Stimulated activated CD4-positive, alpha-beta T cell treated with anti-CD3 and anti-CD28 coated beads, TNF-alpha, amount 100 ng/mL, for 1 hour (primary cell): Measurements from ENCODE around the gene ABCC11.

Experiments
- DNase-seq, 3 donors: peaks; one replicate each; pipeline ENCODE4 v3.0.0-alpha.2; 2020; ENCODE audit warnings: low read depth in 3 of 3, low spot score in 1 of 3

ABCC11 gene

GRCh38 chr16:48247311-48247710 is at the start of gene ABCC11:
TSS of gene ABCC11 (minus strand) at chr16:48247539. CDS start at chr16:48231921, 15,618 bp downstream.
- no peak for DNase-seq

DNA sequence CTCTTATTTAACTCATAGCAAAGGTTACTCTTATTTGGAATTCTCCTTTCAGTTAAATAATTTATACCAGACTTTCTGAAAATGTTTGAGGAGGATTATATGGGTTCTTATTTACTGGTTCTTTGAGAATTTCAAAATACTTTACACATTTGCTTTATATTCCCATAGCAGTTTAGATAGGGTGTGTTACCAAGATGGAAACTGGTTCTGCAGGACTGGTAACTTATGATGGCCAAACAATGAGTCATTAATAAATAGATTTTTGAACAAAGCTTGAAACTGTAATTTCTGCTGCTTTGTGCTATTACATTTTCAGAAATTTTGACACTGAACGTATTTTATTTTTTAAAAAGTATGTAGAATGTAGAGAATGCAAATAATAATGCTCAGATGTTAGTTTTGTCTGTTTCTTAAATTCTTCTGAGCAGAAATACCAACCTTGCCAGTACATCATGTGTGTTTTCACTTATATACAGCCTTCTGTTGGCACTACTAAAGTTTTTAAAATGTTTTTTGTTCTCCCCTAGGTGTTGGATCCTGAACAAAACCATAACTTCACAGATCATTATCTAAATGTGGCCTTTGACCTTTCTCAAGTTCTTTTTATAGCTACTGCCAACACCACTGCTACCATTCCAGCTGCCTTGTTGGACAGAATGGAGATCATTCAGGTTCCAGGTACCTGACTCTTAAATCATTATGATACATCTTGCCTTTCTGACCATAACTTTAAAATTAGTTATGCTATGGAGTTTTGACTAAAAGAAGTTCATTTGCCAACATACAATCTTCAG is 48.3 kb upstream of the ABCC11 start:
- no peak for DNase-seq

GRCh38 chr16:48294724-48295123 is 47.4 kb upstream of the ABCC11 start:
- no peak for DNase-seq

DNA sequence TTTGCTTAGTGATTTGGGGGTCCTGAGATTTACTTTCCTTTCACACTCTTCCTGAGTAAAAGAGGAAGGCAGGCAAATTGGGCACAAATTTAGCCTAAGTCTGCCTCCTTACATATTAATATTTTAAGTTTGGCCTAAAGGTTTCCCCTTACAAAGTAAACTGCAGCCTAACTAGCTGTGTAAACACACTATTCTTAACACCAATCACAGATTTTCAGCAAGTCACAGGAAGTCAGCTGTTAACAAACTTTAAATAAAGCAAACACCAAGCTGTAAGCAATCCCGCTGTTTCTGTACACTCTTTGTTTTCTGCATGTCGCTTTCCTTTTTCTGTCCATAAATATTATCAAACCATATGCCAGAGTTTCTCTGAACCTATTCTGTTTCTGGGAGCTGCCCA is 45.1 kb upstream of the ABCC11 start:
- no peak for DNase-seq

DNA sequence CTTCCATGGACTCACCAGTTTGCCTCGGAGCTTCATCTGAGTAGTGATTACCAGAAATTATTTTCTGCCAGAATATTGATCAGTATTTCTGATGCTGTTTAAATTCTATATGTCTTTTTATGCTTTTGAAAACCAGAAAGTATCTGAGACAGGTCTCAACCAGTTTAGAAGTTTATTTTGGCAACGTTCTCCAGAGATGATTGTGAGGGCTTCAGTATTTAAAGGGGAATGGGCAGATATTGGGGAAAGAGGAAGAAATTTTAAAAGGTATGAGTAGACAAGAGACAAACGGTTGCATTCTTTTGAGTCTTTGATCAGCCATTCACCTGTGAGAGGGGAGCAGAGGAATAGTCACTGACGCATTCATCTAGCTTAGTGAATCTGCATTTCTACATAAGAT is 44.4 kb upstream of the ABCC11 start:
- DNase-seq = no peak

DNA sequence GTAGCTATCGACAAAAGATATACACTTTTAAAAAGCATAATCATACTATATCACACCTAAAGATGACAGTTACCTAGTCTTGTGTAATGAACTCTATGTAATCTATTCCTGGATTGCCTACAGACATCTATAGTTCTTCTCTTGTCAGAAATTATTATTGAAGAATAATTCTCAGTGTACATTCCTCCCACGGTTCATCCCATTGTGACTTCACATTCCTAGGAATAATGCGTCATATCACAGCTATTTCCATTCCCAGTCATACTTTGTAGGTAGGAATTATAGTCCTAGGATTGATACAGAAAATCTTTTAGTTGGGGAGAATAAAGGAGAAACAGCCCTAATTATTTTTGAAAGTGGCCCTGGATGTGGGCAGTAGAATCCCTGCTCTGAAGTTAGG is 44.0 kb upstream of the ABCC11 start:
- no peak for DNase-seq

DNA sequence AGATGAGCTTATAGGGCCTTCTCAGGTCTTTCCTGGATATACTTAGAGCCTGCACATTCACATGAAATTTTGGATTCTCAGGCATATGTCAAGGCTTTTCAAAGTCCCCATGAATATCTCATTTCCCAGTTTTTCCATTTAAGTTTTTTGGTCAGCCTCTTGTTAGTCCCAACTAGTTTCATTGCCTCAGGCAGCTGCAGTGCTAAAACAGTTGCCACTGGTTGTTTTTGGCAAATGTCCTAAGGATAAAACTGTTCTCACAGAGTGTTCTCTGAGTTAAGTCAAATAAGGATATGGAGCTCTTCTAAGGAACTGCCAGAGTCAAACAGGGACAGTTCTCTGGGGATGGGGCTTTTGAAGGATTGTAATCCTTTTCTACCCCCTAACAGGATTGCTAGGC is 39.9 kb upstream of the ABCC11 start:
- no peak for DNase-seq

DNA sequence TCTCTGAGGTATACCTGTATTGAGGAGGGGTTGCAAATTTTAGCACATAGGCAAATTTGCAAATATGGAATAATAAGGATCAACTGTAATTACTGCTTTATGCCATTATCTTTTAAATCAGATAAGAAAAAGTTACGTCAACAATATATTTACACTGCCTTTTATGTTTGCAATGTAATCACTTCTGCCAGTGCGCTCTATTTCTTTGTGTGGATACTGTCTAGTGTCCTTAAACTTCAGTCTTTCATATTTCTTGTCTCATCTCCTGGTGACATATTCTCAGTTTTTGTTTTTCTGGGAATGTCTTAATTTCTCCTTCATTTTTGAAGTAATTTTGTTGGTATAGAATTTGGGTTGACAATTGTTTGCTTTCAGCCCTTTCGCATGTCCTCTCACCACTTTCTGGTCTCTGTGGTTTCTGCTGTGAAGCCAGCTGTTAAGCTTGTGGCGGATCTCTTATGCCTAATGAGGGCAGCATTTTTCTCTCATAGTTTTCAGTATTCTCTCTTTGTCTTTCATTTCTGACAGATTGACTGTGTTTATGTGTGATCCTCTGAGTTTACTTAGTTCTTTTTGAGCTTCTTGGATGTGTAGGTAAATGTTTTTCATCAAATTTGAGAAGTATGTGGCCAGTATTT is 37.6 kb upstream of the ABCC11 start:
- DNase-seq = no peak

GRCh38 chr16:48282636-48283263 is 35.4 kb upstream of the ABCC11 start:
- DNase-seq = no peak

- DNase-seq = no peak
Measured at GRCh38 chr16:48280546-48280945, 33.2 kb upstream of the ABCC11 start.

GRCh38 chr16:48279199-48279598 is 31.9 kb upstream of the ABCC11 start:
- no peak for DNase-seq

DNA sequence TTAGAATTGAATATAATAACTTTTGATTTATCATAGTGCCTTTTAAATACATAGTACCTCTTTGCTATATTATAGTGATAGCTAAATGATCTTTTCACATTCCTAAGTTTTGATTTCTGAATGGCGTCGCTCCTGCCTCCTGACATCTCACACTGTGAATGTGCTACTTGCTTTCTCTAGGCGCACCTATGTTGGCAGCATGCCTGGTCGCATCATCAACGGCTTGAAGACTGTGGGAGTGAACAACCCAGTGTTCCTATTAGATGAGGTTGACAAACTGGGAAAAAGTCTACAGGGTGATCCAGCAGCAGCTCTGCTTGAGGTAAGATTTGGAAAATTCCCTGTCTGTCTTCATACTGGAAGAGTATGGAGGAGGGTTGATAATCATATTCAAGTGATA is 29.8 kb upstream of the ABCC11 start:
- DNase-seq = no peak

DNA sequence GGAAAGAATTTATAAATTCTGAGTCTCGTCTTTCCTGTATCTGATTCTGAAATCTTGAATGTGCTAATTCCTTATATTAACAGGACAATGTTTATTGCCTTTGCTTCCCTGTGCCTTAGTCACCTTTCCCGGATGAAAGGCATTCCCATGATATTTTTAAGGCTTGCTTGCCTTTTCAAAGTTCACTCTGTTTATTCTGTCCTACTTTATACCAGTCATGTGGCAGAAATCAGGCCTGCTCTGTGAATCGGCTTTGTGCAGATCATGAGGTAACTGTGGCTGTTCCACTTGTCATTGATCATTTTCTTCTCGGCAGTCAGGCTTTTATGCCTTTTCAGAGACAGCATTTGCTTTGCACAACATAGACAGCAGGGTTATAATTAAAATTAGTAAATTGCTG is 28.8 kb upstream of the ABCC11 start:
- no peak for DNase-seq

- no peak for DNase-seq
Measured at GRCh38 chr16:48274476-48274875, 27.1 kb upstream of the ABCC11 start.

- DNase-seq = no peak
Measured at GRCh38 chr16:48272837-48273421, 25.6 kb upstream of the ABCC11 start.

- no peak for DNase-seq
Measured at GRCh38 chr16:48271728-48272127, 24.4 kb upstream of the ABCC11 start.

- DNase-seq = no peak
Measured at GRCh38 chr16:48269011-48269410, 21.7 kb upstream of the ABCC11 start.

DNA sequence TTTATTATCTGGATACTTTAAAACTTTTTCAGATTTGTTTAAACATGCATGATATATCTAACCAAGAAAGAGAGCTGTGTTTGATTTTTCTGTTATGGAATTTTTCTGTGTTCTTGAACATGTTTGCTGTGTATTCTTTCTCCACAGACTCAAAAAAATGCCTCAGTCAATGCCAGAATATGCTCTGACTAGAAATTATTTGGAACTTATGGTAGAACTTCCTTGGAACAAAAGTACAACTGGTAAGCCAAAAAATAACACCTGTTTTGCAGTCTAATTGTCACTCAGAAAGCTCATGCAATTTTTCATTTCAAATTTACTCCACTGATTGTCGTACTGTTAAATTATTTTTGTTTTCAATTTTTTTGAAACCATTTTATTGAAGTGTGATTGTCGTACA is 15.3 kb upstream of the ABCC11 start:
- no peak for DNase-seq

DNA sequence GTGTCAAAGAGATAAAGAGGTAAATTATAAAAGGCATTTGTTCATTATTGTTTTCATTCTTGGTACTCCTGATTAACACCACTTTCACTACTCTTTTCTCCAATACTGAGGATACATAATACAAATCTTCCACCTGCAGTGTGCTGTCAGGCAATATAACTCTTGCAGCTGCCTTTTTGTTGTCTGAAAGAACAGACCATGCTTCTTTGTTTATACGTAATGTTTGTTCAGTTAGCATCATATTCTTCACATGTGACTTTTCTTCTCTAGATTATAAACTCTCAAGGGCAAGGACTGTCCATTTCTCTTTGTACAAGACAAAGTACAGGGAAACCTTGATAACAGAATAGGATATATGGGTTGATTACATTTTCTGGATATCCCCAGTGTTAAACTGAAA is 14.2 kb upstream of the ABCC11 start:
- no peak for DNase-seq

DNA sequence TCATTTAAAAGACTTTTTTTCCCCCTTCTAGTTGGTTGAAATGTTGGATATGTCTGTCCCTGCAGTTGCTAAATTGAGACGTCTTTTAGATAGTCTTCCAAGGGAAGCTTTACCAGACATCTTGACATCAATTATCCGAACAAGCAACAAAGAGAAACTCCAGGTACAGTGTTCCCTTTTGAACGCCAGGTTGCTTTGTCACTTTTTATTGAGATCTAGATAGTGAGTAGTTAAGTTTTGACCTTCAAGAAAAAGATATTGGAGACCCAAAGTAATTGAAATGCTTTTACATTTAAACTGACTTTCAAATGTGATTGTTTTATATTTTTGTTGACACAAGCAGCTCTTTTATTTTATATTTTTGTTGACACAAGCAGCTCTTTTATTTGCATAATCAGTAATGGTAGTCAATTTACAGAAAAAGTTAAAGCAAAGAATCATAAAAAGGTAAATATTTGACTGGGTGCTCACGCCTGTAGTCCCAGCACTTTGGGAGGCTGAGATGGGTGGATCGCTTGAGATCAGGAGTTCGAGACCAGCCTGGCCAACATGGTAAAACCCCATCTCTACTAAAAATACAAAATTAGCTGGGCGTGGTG is 9.3 kb upstream of the ABCC11 start:
- DNase-seq = no peak

DNA sequence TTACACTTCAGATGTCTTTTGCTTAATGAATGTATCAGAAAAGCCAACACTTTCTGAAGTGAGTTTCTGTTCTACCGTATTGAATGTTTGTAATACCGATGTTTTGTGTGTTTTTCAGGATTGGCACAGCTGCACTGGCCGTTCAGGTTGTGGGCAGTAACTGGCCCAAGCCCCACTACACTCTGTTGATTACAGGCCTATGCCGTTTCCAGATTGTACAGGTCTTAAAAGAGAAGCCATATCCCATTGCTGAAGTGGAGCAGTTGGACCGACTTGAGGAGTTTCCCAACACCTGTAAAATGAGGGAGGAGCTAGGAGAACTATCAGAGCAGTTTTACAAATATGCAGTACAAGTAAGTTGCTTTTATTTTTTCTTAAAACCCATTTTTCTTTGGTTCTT is 4.7 kb upstream of the ABCC11 start:
- no peak for DNase-seq
